GM21723 (cell line): ENCODE results near the gene BAZ1A.

Source experiments
- ATAC-seq: cut with Tn5 transposase; IDR thresholded peaks from one replicate; pipeline ENCODE4 v1.9.1; 2021; ENCODE audit warnings: mild to moderate bottlenecking, moderate library complexity; ENCODE audit not compliant: unreplicated experiment

The BAZ1A gene

GRCh38 chr14:34875031-34875922 lies at the start of gene BAZ1A:
BAZ1A (minus strand) TSS chr14:34875360; CDS start chr14:34874604, 756 bp downstream.
- ATAC-seq, result peak; percentile 43

- ATAC-seq, result no peak
Measured at GRCh38 chr14:34920339-34920738, 45.2 kb upstream of the BAZ1A start.

- no peak for ATAC-seq
Measured at GRCh38 chr14:34913619-34914018, 38.5 kb upstream of the BAZ1A start.

- ATAC-seq, result no peak
Measured at GRCh38 chr14:34912966-34913365, 37.8 kb upstream of the BAZ1A start.

GRCh38 chr14:34912182-34912581 lies 37.0 kb upstream of the BAZ1A start:
- ATAC-seq, result no peak

GRCh38 chr14:34911209-34912150 lies 36.3 kb upstream of the BAZ1A start:
- no peak for ATAC-seq

GRCh38 chr14:34906287-34906686 lies 31.1 kb upstream of the BAZ1A start:
- no peak for ATAC-seq

- no peak for ATAC-seq
Measured at GRCh38 chr14:34895277-34895676, 20.1 kb upstream of the BAZ1A start.

- no peak for ATAC-seq
Measured at GRCh38 chr14:34890937-34891336, 15.8 kb upstream of the BAZ1A start.

GRCh38 chr14:34888186-34888585 lies 13.0 kb upstream of the BAZ1A start:
- no peak for ATAC-seq

GRCh38 chr14:34883954-34884353 lies 8.8 kb upstream of the BAZ1A start:
- ATAC-seq, result no peak

- peak; percentile 22 for ATAC-seq
Measured at GRCh38 chr14:34874386-34875030, 652 bp downstream of the BAZ1A start.

- ATAC-seq, result peak; percentile 65
Measured at GRCh38 chr14:34873589-34874385, 1.4 kb downstream of the BAZ1A start.

- peak; percentile 13 for ATAC-seq
Measured at GRCh38 chr14:34872822-34873588, 2.2 kb downstream of the BAZ1A start.

GRCh38 chr14:34867199-34867598 lies 8.0 kb downstream of the BAZ1A start:
- ATAC-seq, result no peak

GRCh38 chr14:34865889-34866574 lies 9.1 kb downstream of the BAZ1A start:
- no peak for ATAC-seq

GRCh38 chr14:34863844-34864243 lies 11.3 kb downstream of the BAZ1A start:
- ATAC-seq, result no peak

- ATAC-seq, result no peak
Measured at GRCh38 chr14:34858765-34859164, 16.4 kb downstream of the BAZ1A start.
